ENCODE data around the gene SBF2.
A peak's percentile ranks its signal among the peaks of the same experiment; 100 is the strongest.

Gene SBF2

GRCh38 chr11:9763301-9763700 lies 530.7 kb downstream of the SBF2 start:
- TF ChIP-seq CTCF (conservative IDR thresholded peaks at IDR 0.05): no peak
- H3K27ac ChIP-seq: no peak overlapping the region

GRCh38 chr11:9762531-9762930 lies 531.5 kb downstream of the SBF2 start:
- H3K27ac ChIP-seq: no peak overlapping the region
- TF ChIP-seq CTCF (conservative IDR thresholded peaks at IDR 0.05): no peak

GRCh38 chr11:9761441-9761945 lies 532.5 kb downstream of the SBF2 start:
- TF ChIP-seq CTCF (conservative IDR thresholded peaks at IDR 0.05): no peak
- H3K27ac ChIP-seq: no peak overlapping the region

GRCh38 chr11:9760193-9760575 lies 533.8 kb downstream of the SBF2 start:
- no peak for TF ChIP-seq CTCF (conservative IDR thresholded peaks at IDR 0.05)
- H3K27ac ChIP-seq: peak overlapping the region; percentile 91; the same call in 1 of the 2 replicates

GRCh38 chr11:9759519-9760192 lies 534.4 kb downstream of the SBF2 start:
- H3K27ac ChIP-seq: peak overlapping the region; percentile 91
- TF ChIP-seq CTCF (conservative IDR thresholded peaks at IDR 0.05): no peak

GRCh38 chr11:9758637-9759518 lies 535.1 kb downstream of the SBF2 start:
- peak overlapping the region; percentile 91 for H3K27ac ChIP-seq
- TF ChIP-seq CTCF (conservative IDR thresholded peaks at IDR 0.05): no peak
